HG03457 (cell line): ENCODE results near the gene CDCP2.

Source experiments
- ATAC-seq: cut with Tn5 transposase; IDR thresholded peaks from one replicate; pipeline ENCODE4 v1.9.1; 2021; ENCODE audit warnings: moderate number of reproducible peaks; ENCODE audit not compliant: unreplicated experiment

Gene CDCP2

DNA sequence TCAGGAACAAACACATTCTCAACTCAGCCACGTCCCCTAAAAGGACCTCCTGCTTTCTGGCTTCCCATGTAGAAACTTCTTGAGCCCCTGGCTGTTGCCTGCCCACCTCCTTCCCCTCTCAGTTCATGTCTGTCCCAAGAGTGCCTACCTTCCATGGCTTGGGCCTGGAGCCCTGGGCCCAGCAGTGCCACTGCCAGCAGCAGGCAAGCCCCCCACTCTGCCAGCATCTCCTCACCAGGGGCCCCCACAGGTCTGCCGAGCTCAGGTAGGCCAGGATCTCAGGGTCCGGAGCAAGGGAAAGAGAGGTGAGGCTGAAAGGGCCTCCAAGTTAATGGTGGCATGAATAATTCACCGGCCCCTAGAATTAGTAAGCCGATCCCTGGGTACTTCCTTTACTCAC, at the start of gene CDCP2:
Gene CDCP2, minus strand, starts transcription at position 305 of the 400 bp plus-strand sequence. Its CDS starts 78 bp downstream, at position 227.
- no peak for ATAC-seq

DNA sequence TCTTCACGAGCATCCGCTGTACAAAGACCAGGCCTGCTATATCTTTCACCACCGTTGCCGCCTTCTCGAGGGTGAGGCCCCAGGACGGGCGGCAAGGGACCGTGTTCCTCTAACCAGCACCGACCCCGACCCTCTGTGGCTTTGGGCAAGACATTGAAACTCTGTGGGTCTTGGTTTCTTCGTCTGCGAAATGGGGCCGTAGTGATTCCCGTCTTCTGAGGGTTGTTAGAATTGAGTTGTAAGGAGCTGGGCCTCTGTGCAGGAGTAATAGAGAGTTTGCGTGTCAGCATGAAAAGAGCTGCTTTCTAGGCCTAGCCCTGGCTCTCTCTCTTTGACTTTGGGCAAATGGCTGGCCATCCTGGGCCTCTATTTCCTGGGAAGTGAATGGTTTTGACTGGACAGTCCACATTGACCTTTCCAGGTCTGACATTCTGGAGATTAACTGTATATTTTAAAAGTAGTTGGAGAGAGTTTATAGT, 47.8 kb upstream of the CDCP2 start:
- no peak for ATAC-seq

DNA sequence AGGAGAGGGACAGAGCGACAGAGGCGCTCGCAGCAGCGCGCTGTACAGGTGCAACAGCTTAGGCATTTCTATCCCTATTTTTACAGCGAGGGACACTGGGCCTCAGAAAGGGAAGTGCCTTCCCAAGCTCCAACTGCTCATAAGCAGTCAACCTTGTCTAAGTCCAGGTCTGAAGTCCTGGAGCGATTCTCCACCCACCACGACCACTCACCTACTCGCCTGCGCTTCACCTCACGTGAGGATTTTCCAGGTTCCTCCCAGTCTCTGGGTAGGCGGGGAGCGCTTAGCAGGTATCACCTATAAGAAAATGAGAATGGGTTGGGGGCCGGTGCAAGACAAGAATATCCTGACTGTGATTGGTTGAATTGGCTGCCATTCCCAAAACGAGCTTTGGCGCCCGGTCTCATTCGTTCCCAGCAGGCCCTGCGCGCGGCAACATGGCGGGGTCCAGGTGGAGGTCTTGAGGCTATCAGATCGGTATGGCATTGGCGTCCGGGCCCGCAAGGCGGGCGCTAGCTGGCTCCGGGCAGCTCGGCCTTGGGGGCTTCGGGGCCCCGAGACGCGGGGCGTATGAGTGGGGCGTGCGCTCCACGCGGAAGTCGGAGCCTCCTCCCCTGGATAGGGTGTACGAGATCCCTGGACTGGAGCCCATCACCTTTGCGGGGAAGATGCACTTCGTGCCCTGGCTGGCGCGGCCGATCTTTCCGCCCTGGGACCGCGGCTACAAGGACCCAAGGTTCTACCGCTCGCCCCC, 47.1 kb upstream of the CDCP2 start, which contains the start of the genes CYB5RL and MRPL37:
Gene CYB5RL, minus strand, starts transcription at position 266 of the 754 bp plus-strand sequence. CDS start 4,414 bp downstream, outside the sequence.
Gene MRPL37, plus strand, starts transcription at position 403 of the 754 bp plus-strand sequence. Its CDS starts 77 bp downstream, at position 480.
- ATAC-seq: peak; percentile 88

DNA sequence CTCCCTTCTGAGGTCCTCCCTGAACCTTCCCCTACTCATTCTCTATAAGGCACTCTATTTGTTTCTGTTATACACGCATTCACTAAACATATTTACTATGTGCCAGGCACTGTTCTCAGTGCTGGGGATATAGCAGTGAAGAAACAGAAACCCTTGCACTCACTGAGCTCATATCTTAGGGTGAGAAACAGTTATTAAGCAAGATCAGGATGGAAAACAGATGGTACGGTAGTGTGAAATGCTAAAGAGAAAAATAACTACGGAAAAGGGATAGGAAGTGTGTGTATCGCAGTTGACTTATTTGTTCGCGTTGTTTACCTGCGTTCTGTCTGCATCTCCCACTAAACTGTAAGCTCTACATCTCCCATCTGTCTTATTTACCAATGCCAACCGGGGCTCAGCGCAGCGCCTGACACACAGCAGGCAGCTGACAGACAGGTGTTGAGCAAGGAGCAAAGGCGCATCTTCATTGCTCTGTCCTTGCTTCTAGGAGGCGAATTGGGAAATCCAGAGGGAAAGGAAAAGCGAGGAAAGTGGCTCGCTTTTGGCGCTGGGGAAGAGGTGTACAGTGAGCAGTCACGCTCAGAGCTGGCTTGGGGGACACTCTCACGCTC, 46.5 kb upstream of the CDCP2 start:
- peak; percentile 8 for ATAC-seq

DNA sequence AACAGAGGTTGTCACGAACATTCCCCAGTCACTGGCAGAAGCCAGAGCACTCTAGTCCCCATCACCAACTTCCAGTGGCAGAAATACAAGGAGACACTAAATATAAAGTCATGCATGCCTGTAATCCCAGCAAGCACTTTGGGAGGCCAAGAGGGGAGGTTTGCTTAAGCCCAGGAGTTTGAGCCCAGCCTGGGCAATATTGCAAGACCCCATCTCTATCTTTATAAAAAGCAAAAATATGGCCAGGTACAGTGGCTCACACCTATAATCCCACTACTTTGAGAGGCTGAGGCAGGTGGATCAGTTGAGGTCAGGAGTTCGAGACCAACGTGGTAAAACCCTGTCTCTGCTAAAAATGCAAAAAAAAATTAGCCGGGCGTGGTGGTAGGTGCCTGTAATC, 40.7 kb upstream of the CDCP2 start:
- ATAC-seq: no peak

DNA sequence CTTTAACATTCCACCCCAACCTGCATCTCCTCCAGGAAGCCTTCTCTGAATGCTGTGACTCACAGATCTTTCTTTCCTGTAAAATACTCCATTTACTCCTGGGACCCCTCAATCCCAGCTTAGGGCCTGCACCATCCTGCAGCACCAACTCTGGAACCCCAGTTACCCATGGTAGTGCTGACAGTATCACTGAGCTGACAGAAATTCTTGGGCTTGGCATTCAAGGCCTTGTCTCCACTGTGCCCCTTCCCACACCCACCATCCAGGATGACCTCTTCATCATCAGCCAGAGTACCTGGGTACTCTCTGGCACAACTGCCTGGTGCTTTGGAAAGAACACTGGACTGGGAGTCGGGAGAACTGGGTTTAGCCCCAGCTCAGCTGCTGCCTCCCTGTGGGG, 38.7 kb upstream of the CDCP2 start:
- no peak for ATAC-seq

DNA sequence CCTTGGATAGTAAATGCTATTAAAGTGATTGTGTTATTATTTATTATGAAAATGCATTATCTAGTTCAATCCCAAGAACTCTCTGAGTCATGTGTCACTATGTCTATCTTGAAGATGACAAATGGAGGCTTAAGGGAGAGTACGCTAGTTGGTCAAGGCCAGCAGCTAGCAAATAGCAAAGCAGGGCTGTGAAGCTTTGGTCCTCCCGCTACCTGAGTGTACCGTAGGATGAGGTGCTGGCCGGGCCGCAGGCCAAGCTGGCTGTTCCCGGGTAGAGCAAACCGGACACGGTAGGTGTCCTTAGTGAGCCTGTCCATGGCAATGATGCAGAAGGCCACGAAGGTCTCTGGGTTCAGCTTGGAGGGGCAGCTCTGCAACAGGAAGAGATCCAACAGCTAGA, 37.7 kb upstream of the CDCP2 start:
- ATAC-seq: no peak

DNA sequence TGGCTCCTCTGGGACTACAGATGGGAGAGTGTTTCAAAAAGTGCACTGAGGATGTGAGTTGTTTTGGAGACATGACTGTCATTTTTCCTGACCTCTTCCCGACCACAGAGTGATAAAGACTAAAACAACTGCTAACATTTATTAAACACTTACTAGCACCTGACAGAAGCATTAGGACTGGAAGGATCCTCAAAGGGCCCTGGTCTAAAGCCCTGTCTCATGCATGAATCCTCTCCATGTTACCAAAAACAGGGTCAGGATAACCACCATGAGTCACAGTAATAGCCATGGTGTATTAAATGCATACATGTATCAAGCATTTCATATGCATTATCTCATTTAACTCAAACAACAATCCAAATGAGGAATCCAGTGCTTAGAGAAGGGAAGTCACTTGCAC, 35.5 kb upstream of the CDCP2 start:
- ATAC-seq: no peak

DNA sequence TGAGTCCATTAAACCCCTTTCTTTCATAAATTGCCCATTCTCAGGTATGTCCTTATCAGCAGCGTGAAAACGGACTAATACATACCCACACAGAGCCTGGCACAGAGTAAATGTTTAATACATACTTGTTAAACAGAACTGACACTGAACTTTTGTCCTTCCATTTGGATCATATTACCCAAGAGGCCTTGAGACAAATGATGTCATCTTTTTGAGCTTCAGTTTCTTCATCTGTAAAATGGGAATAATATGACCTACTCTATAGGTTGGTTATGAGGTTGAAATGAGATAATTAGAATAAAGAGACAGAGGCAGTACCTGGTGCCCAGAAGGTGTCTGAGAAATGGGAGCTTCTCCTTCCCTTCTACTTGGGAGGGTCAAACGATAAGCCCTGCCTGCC, 33.3 kb upstream of the CDCP2 start:
- no peak for ATAC-seq

DNA sequence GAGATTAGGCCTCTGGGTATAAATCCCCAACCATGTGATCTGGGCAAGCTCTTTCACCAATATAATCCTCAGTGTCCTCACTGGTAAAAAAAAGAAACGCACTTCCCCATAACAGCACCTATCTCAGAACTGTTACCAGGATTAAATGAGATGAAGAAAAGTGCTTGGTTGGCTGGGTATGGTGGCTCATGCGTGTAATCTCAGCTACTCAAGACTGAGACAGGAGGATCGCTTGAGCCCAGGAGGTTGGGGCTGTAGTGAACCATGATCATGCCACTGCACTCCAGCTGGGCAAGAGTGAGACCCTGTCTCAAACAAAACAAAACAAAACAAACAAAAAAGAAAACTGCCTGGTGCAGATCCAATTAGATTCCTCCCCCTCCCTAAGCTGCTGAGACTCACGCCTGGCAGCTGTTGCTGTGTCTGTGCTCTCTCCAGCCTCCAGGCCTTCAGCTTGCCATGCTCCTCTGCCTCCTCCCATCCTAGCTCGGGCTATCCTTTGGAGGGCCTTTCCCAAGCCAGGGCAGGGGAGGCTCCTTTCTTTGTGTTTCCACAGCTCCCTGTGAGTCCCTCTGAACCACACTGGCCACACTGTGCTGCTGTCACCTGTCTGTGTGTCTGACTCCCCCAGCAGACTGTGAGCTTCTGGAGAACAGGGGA, 28.0 kb upstream of the CDCP2 start:
- no peak for ATAC-seq

DNA sequence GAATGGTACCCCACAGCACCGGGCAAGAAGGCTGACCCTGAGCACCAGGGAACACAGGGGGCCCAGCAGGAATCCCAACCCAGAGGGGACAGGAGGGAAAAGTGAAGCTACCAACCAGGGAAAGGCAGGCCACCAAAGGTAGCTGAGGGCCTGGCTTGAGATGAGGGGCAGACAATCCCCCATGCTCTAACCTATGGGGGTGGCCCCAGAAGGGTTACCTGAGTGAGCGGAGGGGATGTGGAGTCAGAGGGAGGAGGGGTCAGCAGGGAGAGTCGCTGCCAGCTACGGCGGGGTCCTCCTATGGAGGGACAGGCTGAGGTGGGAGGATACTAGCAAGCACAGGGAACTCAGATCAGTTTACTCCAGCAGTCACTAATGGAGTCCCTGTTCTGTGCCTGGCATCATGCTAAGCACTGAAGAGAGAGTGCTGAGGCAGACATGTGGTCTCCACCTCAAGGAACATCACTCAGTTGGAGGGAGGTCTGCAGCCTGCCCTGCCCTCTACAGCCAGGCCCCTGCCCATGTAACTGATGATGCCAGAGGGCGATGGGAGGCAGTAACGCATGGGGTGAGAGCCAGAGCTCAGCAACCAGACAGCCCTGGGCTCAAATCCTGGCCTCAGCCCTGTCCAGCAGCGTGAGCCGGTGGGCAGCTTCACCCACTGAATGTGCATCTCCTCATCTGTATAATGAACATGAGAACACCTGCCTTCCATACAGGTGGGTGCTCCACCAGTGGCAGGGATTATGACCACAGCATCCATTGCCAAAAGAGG, 25.7 kb upstream of the CDCP2 start:
- ATAC-seq: no peak

DNA sequence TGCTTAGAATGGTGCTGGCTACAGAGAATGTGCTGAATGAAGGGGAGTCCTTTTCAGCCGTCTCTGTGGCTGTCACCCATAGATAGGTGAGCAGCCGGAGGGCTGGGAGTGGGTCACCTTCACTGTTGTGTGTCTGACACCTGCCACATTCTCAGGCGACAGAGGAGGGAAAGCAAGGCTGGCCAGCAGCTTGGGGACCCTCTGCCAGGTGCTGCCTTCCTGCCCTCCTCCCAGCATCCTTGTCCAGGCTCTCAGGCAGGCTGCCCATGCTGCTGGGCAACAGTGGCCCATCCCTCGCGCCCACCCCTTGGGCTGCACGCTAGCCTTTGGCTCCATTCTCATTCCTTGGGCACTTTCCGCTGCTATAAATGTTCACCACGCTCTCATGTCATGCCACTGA, 24.9 kb upstream of the CDCP2 start:
- ATAC-seq: no peak

DNA sequence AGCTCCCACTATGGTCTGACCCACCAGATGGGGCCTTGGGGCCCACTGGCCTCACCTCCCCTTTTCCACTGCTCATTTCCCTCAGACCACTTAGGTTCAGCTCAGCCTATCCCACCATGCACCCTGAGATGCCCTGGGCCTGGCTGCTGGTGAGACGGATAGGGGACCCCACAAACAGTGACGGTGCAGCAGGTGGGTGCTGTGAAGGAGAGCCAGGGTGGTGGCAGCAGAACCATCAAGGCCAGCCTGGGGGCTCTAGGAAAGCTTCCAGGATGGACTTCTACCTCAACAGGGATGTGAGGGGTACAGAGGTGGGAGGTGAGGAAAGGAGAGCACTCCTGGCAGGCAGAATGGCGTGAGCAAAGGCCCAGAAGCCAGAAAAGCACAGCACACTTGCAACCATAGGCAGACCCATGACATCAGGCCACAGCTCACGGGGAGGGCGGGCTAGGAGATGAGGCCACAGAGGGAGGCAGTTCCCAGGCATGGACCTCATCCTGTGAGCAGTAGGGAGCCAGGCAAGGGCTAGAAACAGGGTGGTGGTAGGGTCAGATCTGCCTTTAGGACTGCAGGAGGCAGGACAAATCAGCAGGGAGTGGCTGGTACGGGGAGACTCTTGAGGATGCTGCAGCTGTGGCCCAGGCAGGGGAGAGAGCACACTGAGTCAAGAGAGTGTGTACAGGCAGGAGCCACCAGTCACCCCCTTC, 24.0 kb upstream of the CDCP2 start:
- ATAC-seq: no peak

DNA sequence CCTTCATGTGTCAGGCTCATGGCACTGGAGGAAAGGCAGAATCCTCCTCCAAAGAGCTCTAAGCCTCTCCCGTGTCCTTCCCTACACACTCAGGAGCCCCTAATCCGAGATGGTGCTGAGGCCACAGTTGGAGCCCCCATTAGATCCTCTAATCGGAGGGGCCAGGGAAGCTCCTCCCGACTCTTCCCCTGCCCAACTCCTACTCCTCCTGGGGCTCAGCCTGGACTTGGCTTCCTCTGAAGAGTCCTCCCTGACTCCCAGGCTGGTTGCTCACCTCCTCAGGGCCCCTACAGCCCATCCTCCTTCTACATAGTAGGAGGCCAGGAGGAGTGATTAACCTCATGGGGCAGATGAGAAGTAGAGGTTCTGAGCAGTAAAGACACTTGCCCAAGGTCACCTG, 21.3 kb upstream of the CDCP2 start:
- no peak for ATAC-seq

DNA sequence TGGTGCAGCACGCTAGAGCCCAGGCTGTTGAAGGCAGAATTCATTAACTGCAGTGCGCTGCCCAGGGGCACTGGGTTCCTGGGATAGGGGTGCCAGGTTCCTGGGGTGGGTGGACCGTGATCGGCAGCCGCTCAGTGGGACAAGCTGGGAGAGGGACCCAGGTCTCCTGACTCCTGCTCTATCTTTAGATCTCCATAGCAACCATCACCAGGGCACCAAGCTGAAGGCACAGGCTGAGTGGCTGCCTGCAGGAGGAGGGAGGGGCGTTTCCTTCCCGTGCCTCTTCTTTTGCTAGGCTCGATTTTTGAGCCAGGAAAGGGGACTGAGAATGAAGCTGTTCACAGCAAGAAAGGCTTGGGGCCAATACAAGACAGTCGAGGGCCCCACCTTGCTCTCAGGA, 20.9 kb upstream of the CDCP2 start:
- no peak for ATAC-seq

DNA sequence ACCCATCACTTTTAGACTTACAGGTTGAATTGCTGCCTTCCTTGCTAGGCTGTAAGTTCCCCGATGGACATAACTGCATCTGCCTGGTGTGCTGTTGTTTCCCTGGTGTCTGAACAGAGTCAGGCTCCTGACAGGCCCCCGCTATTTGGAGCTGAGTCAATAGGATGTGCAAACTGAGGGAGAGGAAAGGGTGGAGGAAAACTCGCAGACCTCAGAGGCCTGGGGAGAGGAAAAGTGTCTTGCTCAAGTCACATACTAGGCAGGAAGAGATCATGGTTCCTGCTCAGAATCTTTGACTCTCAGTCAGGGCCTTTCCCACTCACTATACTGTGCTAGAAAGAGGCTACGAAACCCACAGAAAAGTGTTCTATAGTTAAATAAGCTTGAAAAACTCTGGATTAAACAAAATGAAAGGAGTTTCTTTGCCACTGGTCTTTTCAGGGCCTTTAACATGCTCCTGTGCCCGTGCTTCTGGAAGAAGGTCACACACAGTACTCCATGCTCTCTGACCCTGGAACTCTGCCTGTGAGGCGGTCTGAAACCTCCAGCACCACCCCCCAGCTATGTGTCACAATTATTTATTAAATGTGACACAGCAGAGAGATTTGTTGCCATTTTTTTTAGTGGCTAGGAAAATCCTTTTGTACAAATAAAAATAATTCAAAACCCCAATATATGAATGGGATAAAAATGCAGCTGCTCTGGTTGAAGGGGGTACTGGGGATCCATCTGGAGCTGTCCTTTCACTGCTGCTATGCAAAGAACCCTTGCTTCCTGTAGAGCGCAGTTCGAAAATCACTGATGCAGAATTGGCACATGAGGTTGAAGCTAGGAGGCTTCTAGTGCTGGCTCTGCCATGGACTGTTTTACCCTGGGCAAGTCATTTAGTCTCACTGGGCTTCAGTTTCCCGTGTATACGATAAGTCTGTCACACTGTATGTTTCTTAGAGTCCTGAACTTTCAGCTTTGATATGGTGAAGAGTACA, 20.1 kb upstream of the CDCP2 start:
- no peak for ATAC-seq

DNA sequence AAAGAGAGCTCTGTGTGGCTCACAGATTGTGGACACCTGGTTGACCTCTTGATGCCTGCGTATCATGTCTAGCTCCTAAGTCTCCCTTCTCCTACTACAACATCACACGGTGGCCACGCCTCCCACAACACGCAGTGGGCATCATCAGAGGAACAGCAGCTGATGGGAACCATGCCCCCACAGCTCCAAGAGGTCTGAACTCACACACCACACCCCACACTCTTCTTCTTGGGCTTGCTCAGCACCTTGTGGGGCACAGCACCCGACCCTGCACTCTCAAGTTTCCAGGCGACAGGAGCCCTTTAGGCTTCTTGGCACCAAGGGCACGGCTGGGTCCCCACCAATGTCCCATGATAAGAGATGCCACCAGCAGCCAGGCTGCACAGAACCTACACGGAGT, 18.8 kb upstream of the CDCP2 start:
- no peak for ATAC-seq

DNA sequence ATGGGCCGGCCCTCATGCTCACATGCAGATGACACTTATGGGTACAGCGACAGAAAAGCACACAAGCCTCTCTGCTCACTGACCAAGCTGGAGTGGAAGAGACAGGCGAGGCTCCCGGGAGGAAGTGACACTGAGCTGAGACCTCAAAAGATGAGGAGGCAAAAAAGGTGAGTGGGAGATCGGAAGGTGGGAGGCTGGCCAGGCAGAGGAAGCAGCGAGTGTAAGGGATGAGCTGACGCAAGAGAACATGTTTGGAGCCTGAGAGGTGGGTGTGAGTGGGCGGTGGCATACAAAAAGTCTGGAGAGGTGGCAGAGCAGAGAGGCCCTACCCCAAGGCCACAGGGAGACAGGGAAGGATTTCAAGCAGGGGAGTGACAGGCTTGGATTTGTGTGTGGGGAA, 18.2 kb upstream of the CDCP2 start:
- ATAC-seq: no peak

DNA sequence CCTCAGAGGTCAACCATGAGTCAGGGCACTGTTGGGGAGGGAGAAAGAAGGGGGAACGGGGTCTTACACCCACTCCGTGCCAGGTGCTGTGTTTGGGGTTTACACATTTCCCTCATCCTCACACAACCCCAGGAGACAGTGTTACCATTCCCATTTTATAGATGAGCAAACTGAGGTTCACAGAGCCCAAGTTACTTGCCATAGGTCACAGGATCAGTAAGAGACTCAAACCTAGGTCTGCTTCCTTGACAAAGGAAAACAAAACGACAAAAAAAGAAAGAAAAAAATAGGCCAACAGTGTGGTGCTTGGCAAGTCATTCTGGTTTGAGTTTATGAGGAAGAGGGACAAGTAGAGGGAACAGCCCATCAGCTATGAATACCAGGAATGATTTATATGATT, 16.3 kb upstream of the CDCP2 start:
- ATAC-seq: no peak
